ENCODE results near the gene MCCD1.

DNA sequence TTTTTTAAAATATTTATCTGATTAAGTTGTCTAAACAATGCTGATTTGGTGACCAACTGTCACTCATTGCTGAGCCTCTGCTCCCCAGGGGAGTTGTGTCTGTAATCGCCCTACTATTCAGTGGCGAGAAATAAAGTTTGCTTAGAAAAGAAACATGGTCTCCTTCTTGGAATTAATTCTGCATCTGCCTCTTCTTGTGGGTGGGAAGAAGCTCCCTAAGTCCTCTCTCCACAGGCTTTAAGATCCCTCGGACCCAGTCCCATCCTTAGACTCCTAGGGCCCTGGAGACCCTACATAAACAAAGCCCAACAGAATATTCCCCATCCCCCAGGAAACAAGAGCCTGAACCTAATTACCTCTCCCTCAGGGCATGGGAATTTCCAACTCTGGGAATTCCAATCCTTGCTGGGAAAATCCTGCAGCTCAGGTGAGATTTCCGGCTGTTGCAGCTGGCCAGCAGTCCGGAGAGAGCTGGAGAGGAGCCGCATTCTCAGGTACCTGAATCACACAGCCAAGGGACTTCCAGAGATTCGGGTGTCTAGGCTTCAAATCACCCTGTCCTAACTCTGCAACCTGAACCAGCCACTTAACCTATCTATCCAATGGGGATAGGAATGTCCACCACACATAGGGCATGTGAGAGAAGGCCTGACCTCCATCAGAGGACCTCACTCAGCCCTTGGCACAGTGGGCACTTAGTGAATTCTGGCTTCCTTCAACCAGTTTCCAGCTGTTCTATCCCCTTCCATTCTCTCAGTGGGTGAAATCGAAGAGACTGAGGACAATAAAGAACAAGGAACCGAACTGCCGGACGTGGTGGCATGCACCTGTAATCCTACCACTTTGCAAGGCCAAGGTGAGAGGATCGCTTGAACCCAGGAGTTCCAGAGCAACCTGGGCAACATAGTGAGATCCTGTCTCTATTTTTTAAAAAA lies 49.7 kb downstream of the MCCD1 start:
- TF ChIP-seq, protein P1, sequence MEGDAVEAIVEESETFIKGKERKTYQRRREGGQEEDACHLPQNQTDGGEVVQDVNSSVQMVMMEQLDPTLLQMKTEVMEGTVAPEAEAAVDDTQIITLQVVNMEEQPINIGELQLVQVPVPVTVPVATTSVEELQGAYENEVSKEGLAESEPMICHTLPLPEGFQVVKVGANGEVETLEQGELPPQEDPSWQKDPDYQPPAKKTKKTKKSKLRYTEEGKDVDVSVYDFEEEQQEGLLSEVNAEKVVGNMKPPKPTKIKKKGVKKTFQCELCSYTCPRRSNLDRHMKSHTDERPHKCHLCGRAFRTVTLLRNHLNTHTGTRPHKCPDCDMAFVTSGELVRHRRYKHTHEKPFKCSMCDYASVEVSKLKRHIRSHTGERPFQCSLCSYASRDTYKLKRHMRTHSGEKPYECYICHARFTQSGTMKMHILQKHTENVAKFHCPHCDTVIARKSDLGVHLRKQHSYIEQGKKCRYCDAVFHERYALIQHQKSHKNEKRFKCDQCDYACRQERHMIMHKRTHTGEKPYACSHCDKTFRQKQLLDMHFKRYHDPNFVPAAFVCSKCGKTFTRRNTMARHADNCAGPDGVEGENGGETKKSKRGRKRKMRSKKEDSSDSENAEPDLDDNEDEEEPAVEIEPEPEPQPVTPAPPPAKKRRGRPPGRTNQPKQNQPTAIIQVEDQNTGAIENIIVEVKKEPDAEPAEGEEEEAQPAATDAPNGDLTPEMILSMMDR (IDR thresholded peaks at IDR 0.05) = no peak
- TF ChIP-seq POLR2A (IDR thresholded peaks at IDR 0.05) (no peak), POLR2AphosphoS5 (IDR thresholded peaks at IDR 0.05) (no peak)
